Endothelial cell of umbilical vein (primary cell): Measurements from ENCODE around the gene TMEM9B. TPM values are rescaled to one million over a fixed set of nuclear protein-coding genes. Genes with fewer than 3 reads are reported as not detected.

Experiments
- BruUV-seq: library from RNA; stranded (reverse); fragments of 400-500 nt; replicated peaks from 2 replicates; lab custom pipeline; 2021; lab: Mats Ljungman, UMichigan
- CTCF ChIA-PET: fragments of 300-600, 350-600 bp; sonication (Branson Sonifier 250); formaldehyde crosslinking; loops from one replicate; lab custom pipeline; 2021; ENCODE audit warnings: antibody characterized with exemption, inconsistent platforms; lab: Charles Lee
- POLR2A ChIA-PET: fragments of 300-600, 350-600 bp; sonication (Branson Sonifier 250); formaldehyde crosslinking; loops from one replicate; lab custom pipeline; 2021; ENCODE audit warnings: antibody characterized with exemption, inconsistent platforms; lab: Charles Lee
- DNase-seq: peaks from one replicate; pipeline ENCODE4 v3.0.0-alpha.2; 2011; ENCODE audit warnings: low read depth, low spot score
- FAIRE-seq: peaks from 2 replicates; lab custom pipeline; 2011; peaks lifted over from hg19 to GRCh38; lab: Jason Lieb, UNC
- H2AFZ ChIP-seq: 2 replicates; pipeline ENCODE4 v1.6.0; 2012; ENCODE audit warnings: low read depth, low read length, control low read depth, inconsistent platforms
- H3K27ac ChIP-seq: 2 replicates; pipeline ENCODE4 v1.5.1; 2011; ENCODE audit warnings: low read depth, mild to moderate bottlenecking, control low read depth, low read length, moderate library complexity; ENCODE audit not compliant: insufficient read depth
- H3K27me3 ChIP-seq, 2 experiments: 2 replicates each; pipeline versions ENCODE4 v1.6.0 to v1.6.1; 2011; ENCODE audit warnings: low read length in 2 of 2, mixed read lengths in 1 of 2; ENCODE audit not compliant: control insufficient read depth in 2 of 2, insufficient read depth in 2 of 2
- H3K36me3 ChIP-seq, 2 experiments: 2 replicates in 1 of 2; 3 replicates in 1 of 2; pipeline ENCODE4 v1.5.1; 2011; ENCODE audit warnings: low read length in 2 of 2, mild to moderate bottlenecking in 1 of 2, moderate library complexity in 1 of 2; ENCODE audit not compliant: control insufficient read depth in 2 of 2, insufficient read depth in 2 of 2; ENCODE audit errors: extremely low read depth in 1 of 2
- H3K4me1 ChIP-seq: 3 replicates; pipeline ENCODE4 v1.5.1; 2011; ENCODE audit warnings: mild to moderate bottlenecking, low read length; ENCODE audit not compliant: control insufficient read depth, insufficient read depth; ENCODE audit errors: extremely low read depth
- H3K4me2 ChIP-seq: 2 replicates; pipeline ENCODE4 v1.6.1; 2011; ENCODE audit warnings: low read length, control low read depth, mixed read lengths; ENCODE audit not compliant: insufficient read depth
- H3K4me3 ChIP-seq, 3 experiments: fragments of 200-600 bp in 1 of 3; sonication (generic), shearing (Covaris generic) in 1 of 3; replicated peaks in 1 of 3; 2 replicates each; pipeline ENCODE4 v1.5.1; 2011 to 2016; ENCODE audit warnings: control low read depth in 3 of 3, low read length in 3 of 3, mild to moderate bottlenecking in 2 of 3, inconsistent platforms in 1 of 3, low read depth in 1 of 3, moderate library complexity in 1 of 3; ENCODE audit not compliant: insufficient read depth in 1 of 3
- H3K79me2 ChIP-seq: 2 replicates; pipeline ENCODE4 v1.6.0; 2012; ENCODE audit warnings: low read length, inconsistent platforms; ENCODE audit not compliant: control insufficient read depth, insufficient read depth
- H3K9ac ChIP-seq: replicated peaks from 2 replicates; pipeline ENCODE3; 2011; ENCODE audit warnings: low read length, control low read depth; ENCODE audit not compliant: insufficient read depth; ENCODE audit errors: extremely low read depth
- H3K9me1 ChIP-seq: replicated peaks from 3 replicates; pipeline ENCODE4 v1.6.0; 2011; ENCODE audit warnings: mild to moderate bottlenecking, low read length; ENCODE audit not compliant: control insufficient read depth, insufficient read depth; ENCODE audit errors: extremely low read depth
- H3K9me3 ChIP-seq: replicated peaks from 2 replicates; pipeline ENCODE4 v1.5.1; 2012; ENCODE audit warnings: low read length, inconsistent platforms; ENCODE audit not compliant: control insufficient read depth, insufficient read depth
- H4K20me1 ChIP-seq: replicated peaks from 2 replicates; pipeline ENCODE3; 2011; ENCODE audit warnings: mild to moderate bottlenecking, low read length; ENCODE audit not compliant: control insufficient read depth, insufficient read depth; ENCODE audit errors: extremely low read depth
- CTCF ChIP-seq, 2 donors: IDR thresholded peaks; 1 replicate in 1 of 2; 2 replicates in 1 of 2; pipeline ENCODE4 v1.5.1; 2011; ENCODE audit warnings: low read length in 2 of 2, mild to moderate bottlenecking in 2 of 2, moderate library complexity in 2 of 2, control low read depth in 1 of 2, inconsistent platforms in 1 of 2, low read depth in 1 of 2; ENCODE audit not compliant: insufficient read depth in 1 of 2; ENCODE audit errors: extremely low read depth in 1 of 2
- EZH2 ChIP-seq: IDR thresholded peaks from 2 replicates; pipeline ENCODE4 v1.6.1; 2012; ENCODE audit warnings: borderline replicate concordance, low read depth, mild to moderate bottlenecking, moderate library complexity, low read length, inconsistent platforms; ENCODE audit not compliant: severe bottlenecking
- FOS ChIP-seq: IDR thresholded peaks from 2 replicates; pipeline ENCODE4 v1.6.1; 2011; ENCODE audit warnings: mild to moderate bottlenecking, low read length, moderate library complexity, borderline replicate concordance; ENCODE audit not compliant: insufficient read depth
- GATA2 ChIP-seq: IDR thresholded peaks from 2 replicates; pipeline ENCODE4 v1.7.0; 2011; ENCODE audit warnings: low read depth, mild to moderate bottlenecking, moderate library complexity, mixed read lengths, low read length; ENCODE audit not compliant: insufficient read length, insufficient read depth
- JUN ChIP-seq: IDR thresholded peaks from 2 replicates; pipeline ENCODE4 v1.6.1; 2011; ENCODE audit warnings: borderline replicate concordance, low read depth; ENCODE audit not compliant: insufficient read length, insufficient read depth
- MAX ChIP-seq: IDR thresholded peaks from 2 replicates; pipeline ENCODE4 v1.6.1; 2011; ENCODE audit not compliant: insufficient read depth, insufficient read length
- MYC ChIP-seq: IDR thresholded peaks from one replicate; pipeline ENCODE4 v1.6.1; 2011; ENCODE audit warnings: mild to moderate bottlenecking, low read depth, low read length
- POLR2A ChIP-seq: IDR thresholded peaks from 2 replicates; pipeline ENCODE4 v1.6.1; 2012; ENCODE audit warnings: low read depth, mild to moderate bottlenecking, control low read depth, low read length
- POLR2AphosphoS5 ChIP-seq: IDR thresholded peaks from 2 replicates; pipeline ENCODE4 v1.6.1; 2012; ENCODE audit warnings: low read depth, mild to moderate bottlenecking, control low read depth, low read length, moderate library complexity; ENCODE audit not compliant: insufficient read depth
- dilution Hi-C: fragments of 300-500 bp; cut with MboI; formaldehyde crosslinking; loops from one replicate; pipeline ENCODE4 v1.15.0; 2019; ENCODE audit warnings: low sequenced_read_pairs; ENCODE audit not compliant: extremely low pct_ligation_motif_present
- intact Hi-C: fragments of 100-400 bp; cut with micrococcal nuclease; formaldehyde crosslinking; loops from one replicate; pipeline ENCODE4 v1.10.0; 2022
- polyA plus RNA-seq, 4 experiments: library from polyadenylated mRNA; depleted of rRNA in 3 of 4; stranded (reverse) in 3 of 4; unstranded in 1 of 4; fragments of >200 nt; gene quantifications; 2 replicates each; pipeline versions ENCODE4 v1.2.1 to v1.2.3, GENCODE V29; 2011 to 2012; ENCODE audit warnings: missing spikeins in 1 of 4
- total RNA-seq: library from RNA; stranded (reverse); gene quantifications from 2 replicates; pipeline ENCODE4 v1.2.3, GENCODE V29; 2021

Gene TMEM9B
- total and polyA plus RNA-seq, 2 donors (not counting 3 experiments of a cell fraction or from before 2014, with no cell fraction given): 28.2 to 30.2 TPM

DNA sequence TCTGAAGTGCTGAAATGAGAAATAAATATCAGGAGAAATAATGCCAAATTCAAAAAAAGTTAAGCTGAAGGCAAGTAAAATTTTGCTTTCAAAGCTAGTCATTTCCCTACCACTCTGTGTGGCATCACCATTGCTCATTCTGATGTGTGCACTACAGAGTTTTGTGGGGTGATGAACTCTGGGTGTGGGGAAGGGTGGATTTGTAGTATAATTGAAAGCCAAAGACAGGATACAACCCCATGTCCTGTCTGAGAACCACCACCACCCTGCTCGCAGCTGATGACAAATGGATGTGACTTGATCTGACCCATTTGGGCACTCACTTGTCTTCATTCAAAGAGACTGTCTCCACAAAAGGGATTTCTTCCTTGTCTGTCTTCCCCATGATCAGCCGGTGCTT is 19.3 kb upstream of the TMEM9B start:
- Histone ChIP-seq H3K9me1 (no peaks in the 10 kb centered on the region), H3K9ac (no peak overlapping the region), H3K27ac (no peak overlapping the region), H3K4me2 (no peak overlapping the region), H4K20me1 (no peaks in the 10 kb centered on the region), H3K4me3 (no peak overlapping the region), H3K9me3 (no peaks in the 10 kb centered on the region), H2AFZ (no peak overlapping the region), H3K79me2 (no peaks in the 10 kb centered on the region), H3K36me3 (no peaks in the 10 kb centered on the region), H3K27me3 (no peaks in the 10 kb centered on the region), H3K4me1 (no peaks in the 10 kb centered on the region)
- ChIA-PET POLR2A (no interaction called here), CTCF (no interaction called here)
- TF ChIP-seq POLR2AphosphoS5 (no peak), CTCF (IDR thresholded peaks at IDR 0.05; ENCODE audit: extremely low read depth in 1 of 2, insufficient read depth in 1 of 2, low read depth in 1 of 2, low read length in 2 of 2) (no peak), JUN (no peak), GATA2 (no peak), EZH2 (no peak), POLR2A (no peak), FOS (no peak), MAX (no peak), MYC (no peak)
- no peak for DNase-seq
- intact Hi-C loops (no loop called here), dilution Hi-C loops (no loop called here)
- BruUV-seq: no TSS peak
- no peak for FAIRE-seq
